Astrocyte of the spinal cord (primary cell): ENCODE measurements around the gene STAC2.

Experiments used
- DNase-seq: peaks from one replicate; pipeline ENCODE4 v3.0.0; 2011; ENCODE audit warnings: low read depth, low spot score
- H3K4me3 ChIP-seq: 2 replicates; pipeline ENCODE4 v1.5.1; 2011; ENCODE audit warnings: low read depth, mild to moderate bottlenecking, low read length, moderate library complexity
- in situ Hi-C: cut with HindIII; loops from 2 replicates; pipeline ENCODE4 v1.10.0; 2017; ENCODE audit warnings: low sequenced_read_pairs
- TF ChIP-seq, protein P1 (sequence below): IDR thresholded peaks from 2 replicates; pipeline ENCODE4 v1.5.1; 2012; ENCODE audit warnings: low read depth, mild to moderate bottlenecking, low read length, inconsistent platforms

The STAC2 gene

DNA sequence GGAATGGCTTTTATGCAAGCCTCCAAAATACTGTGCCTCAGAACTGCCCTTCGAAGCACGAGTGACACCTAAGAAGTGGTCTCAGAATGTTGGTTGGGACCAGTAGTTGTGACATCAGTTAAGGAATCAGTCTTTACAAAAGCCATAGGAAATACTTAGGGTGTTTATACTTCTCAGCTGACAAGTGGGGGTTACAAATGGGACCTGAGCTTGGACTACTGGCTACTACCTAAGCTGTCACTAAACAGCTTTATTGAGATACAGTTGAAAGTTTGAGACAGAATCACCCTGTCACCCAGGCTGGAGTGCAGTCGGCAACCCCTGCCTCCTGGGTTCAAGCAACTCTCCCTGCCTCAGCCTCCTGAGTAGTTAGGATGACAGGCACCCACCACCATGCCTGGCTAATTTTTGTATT, 20.6 kb downstream of the STAC2 start:
- H3K4me3 ChIP-seq, result no peak overlapping the region
- TF ChIP-seq, protein P1, sequence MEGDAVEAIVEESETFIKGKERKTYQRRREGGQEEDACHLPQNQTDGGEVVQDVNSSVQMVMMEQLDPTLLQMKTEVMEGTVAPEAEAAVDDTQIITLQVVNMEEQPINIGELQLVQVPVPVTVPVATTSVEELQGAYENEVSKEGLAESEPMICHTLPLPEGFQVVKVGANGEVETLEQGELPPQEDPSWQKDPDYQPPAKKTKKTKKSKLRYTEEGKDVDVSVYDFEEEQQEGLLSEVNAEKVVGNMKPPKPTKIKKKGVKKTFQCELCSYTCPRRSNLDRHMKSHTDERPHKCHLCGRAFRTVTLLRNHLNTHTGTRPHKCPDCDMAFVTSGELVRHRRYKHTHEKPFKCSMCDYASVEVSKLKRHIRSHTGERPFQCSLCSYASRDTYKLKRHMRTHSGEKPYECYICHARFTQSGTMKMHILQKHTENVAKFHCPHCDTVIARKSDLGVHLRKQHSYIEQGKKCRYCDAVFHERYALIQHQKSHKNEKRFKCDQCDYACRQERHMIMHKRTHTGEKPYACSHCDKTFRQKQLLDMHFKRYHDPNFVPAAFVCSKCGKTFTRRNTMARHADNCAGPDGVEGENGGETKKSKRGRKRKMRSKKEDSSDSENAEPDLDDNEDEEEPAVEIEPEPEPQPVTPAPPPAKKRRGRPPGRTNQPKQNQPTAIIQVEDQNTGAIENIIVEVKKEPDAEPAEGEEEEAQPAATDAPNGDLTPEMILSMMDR, result no peak
- in situ Hi-C loops, result no loop called here
- DNase-seq, result no peak

DNA sequence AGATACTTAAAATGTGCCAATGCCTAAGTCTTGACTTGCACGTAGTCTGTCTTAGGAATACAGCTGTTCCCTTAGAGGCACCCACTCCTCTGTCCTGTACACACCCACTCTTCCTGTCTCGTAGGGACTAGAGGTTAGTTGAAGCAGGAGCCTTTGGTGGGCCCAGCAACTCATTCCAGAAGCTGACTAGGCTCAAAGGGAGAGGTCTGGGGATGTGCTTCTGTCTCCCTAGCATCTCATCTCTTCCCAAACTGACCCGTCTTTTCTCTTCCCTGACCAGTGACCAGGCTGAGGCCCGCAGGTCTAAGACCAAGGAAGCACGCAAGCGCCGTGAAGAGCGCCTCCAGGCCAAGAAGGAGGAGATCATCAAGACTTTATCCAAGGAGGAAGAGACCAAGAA, 21.5 kb downstream of the STAC2 start:
- H3K4me3 ChIP-seq, result no peak overlapping the region
- TF ChIP-seq, protein P1, result no peak
- DNase-seq, result no peak
- in situ Hi-C loops, result no loop called here

DNA sequence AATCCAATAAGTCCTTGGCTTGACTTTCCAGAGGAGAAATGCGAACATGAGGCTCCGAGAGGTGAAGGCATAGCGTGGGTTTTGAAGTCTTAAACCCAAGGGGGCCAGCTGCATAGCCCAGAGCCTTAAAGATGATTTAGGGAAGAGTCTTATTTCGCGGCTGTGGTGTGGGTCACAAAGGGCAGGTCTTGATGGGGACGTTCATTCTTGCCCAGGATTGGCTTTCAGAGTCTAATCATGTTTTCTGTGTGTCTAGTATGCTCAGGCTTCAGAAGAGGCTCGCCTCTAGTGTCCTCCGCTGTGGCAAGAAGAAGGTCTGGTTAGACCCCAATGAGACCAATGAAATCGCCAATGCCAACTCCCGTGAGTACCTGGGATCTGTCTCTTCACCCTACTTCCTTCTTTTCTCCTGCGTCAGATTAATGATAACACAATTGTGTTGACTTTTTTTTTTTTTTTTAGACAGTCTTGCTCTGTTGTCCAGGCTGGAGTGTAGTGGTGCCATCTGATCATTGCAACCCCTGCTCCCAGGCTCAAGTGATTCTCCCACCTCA, 24.7 kb downstream of the STAC2 start:
- peak overlapping the region; percentile 98 for H3K4me3 ChIP-seq
- in situ Hi-C loops, result no loop called here
- DNase-seq, result no peak
- TF ChIP-seq, protein P1, result no peak

GRCh38 chr17:39200070-39200879, 25.5 kb downstream of the STAC2 start, which contains the start of gene RPL19:
TSS of gene RPL19 (plus strand) at chr17:39200283. CDS start at chr17:39200345, 62 bp downstream.
- in situ Hi-C loops, result no loop called here
- TF ChIP-seq, protein P1, result no peak
- peak within 1 kb of the TSS; percentile 98 for H3K4me3 ChIP-seq
- DNase-seq, result no peak

DNA sequence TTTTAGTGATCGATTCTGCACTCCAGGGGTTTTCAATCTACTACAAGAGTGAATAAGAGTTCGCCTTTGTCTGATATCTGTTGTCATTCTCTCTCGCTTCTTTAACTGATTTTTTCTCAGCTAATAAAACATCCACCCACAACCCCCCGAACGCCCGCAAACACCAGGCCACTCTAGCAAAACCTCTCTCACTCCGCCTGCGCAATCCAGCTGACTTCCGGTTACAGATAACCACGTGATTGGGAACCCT, 26.0 kb downstream of the STAC2 start:
- in situ Hi-C loops, result no loop called here
- DNase-seq, result peak; percentile 93
- TF ChIP-seq, protein P1, result no peak
- peak overlapping the region; percentile 98 for H3K4me3 ChIP-seq

- in situ Hi-C loops, result no loop called here
- peak overlapping the region; percentile 77 for H3K4me3 ChIP-seq
- TF ChIP-seq, protein P1, result no peak
- DNase-seq, result no peak
Measured at GRCh38 chr17:39198186-39198566, 27.6 kb downstream of the STAC2 start.
